Right kidney (tissue), 1 donor: ENCODE data around the gene SLC26A1.
"Not testable (repeated sequence)": the region's sequence is repeated elsewhere in the genome, so short reads cannot be mapped to it uniquely, and the experiment has no call there.

ENCODE experiments used
- DNase-seq: peaks from one replicate; pipeline ENCODE4 v3.0.0-alpha.2; 2016

The SLC26A1 gene

DNA sequence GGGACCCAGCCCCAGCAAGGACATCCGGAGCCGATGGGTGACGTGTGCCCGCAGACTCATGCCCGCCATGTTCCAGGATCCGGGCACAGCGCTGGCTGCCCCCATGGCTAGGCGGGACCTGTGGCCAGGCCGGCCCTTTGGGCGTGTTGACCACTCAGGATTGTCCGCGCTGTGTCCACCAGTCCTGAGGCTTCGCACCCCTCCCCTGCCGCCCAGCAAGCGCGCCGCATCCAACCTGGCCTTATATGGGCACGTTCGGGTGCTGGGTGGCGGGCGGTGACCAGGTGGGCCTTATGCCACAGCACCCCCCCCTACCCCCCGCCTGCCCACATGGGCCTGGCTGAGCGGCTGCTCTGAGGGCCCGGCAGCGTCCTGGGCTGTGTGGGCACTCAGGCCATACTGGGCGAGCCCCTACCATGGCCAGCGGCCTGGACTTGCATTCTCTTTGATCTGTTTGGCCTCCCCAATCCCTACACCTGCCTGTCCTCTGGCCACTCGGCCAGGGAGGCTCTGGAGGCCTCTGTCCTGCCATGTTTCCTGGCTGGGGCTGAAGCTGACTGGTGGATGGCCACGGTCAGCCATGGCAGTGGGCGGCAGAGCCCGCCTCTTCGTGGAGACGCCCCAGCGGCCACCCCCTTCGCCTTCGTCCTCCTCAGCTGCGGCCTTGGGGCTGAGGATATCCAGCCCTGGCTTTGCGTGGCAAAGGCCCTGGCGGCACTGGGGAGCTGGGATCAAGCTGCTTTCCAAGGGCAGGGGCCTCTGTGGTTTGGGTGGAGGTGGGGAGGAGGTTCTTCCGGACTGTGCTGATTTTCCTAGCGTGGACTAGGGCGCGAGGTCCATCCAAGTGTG is 20.2 kb upstream of the SLC26A1 start:
- no peak for DNase-seq

DNA sequence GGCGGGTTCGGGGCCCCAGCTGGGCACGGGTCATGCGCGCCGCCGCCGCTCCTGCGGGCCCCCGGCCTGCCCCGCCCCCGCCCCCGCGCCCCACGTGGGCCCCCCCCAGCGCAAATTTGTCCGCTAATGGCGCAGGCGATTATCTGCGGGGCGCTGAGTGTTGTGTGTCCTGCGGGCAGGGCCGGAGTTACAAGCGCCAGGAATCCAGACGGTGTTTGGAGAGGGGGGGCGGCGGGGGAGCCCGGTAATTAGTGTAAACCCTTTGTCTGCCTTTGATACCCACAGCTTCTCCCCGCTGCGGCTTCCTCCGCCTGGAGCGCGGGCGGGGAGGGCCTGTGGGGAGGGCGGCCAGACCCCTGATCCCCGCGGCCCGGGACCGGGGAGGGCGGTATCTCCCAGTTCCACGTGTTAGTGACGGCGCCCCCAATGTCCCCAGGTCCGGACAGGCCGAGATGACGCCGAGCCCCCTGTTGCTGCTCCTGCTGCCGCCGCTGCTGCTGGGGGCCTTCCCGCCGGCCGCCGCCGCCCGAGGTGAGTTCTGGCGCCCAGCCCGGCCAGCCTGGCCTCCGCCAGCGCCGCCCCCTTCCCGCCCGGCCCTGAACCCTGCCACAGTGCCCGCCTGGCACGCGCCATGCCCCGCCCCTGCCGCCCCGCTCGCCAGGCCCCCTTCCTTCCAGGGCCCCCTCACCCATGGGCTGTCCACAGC is 19.0 kb upstream of the SLC26A1 start:
- peak; percentile 65 for DNase-seq

DNA sequence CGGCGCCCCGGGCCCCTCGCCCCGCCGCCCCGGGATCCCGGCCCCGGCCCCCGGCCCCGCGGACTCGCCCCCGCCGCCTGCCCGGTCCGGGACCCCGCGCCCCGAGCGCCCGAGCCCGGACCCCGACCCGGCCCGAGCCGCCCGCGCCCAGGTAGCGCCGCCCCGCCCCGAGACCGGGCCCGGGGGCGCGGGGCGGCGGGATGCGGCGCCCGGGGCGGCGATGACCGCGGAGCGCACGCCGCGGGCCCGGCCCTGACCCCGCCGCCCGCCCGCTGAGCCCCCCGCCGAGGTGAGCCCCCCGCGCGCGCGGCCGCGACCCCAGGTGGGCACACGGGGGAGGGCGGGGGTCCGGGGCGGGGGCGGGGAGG is 18.4 kb upstream of the SLC26A1 start:
- no peak for DNase-seq

DNA sequence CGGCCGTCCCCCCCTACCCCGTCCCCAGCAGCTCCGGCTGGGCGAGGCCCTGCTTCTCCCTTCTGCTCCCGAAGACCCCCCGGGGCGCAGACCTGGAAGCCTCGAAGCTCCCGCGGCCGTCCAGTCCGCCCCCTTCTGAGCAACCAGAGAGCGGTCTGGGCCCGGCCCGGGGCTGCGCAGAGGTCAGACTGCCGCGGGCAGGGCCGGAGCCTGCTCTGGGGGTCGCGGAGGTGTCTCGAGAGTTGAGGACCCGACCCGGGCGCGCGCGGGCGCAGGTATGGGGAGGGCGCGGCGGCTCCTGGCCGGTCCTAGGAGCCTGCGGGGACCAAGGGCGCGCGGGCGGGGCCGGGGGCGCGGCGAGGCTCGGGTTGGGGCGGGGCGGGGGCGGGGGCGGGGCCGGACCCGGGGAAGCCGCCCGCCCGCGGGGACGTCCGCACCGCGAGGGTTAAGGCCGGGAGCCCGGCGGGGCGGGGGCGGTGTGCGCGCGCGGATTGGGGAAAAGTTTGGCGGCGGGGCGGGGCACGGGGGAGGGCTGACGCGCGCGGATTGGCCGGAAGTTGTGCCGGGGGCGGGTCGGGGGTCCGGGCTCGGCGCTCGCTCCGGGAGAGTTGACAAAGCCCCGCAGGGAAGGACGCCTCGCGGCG is 17.9 kb upstream of the SLC26A1 start, which contains the start of gene FGFRL1:
Gene FGFRL1, plus strand, starts transcription at position 605 of the 644 bp plus-strand sequence. CDS start 860 bp downstream, outside the sequence.
- DNase-seq, result peak; percentile 83

DNA sequence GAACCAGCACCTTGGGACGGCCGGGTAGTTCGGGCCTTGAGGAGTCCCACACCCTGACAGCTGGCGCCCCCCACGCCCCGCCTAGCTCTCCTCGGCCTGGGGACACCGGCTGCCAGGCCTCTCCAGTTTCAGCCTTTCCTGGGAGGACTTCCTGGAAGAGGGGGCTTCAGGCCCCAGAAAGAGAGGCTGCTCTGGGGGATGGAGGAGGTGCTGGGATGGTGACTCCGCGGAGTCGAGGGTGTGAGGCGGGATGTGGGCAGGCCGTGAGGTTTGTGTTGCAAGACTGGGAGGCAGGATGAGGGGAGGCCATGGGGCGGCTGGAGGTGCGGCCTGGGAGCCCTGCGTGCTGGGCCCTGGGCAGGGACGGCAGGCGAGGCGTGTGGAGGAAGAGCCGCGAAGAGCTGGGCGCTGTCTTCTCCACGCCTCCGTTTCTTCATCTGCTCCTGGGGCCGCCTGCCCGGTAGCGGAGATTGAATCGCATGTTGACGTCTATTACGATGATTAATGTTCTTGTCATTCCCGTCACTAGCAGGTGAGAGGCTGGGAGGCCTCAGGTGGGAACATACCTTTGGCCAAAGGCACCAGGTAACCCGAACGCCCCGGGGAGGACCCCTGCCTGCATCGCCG is 17.3 kb upstream of the SLC26A1 start:
- DNase-seq, result peak; percentile 75

DNA sequence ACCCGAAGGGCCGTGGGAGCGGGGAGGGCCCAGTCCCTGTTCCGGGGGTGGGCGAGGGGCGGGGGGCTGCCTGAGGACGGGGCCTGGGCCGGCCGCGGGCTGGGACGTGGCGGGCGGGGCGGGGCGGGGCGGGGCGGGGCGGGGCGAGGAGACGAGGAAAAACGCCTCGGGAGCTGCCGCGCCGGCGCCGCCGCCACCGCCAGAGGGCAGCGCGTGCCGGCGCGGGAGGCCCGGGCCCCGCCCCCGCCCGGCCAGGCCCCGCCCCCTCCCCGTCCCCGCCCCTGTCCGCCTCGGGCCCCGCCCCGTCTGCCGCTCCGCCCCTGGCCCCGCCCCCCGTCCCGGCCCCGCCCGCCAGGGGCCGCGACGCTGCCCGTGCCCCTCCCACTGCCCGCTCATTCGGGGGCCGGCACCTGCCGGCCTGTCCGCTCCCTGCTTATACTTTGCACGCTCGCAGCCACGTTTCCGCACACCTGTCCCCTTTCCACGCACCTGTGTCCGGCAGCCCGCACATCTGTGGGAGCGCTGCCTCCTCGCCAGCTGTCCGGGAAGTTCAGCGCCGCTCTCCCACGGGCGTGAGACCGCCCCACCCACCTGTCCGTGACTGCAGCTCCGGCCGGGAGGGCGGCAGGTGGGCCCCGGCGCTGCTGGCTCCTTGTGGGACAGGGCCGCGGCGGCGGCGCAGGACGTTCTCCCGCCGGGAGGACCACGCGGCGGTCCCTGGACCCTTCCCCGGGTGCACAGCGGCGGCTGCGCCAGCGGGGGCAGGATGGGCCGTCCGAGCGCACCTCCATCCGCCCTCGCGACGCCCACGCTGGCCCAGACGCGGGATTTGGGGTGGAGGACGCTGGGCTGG is 16.6 kb upstream of the SLC26A1 start:
- DNase-seq, result peak; percentile 90

DNA sequence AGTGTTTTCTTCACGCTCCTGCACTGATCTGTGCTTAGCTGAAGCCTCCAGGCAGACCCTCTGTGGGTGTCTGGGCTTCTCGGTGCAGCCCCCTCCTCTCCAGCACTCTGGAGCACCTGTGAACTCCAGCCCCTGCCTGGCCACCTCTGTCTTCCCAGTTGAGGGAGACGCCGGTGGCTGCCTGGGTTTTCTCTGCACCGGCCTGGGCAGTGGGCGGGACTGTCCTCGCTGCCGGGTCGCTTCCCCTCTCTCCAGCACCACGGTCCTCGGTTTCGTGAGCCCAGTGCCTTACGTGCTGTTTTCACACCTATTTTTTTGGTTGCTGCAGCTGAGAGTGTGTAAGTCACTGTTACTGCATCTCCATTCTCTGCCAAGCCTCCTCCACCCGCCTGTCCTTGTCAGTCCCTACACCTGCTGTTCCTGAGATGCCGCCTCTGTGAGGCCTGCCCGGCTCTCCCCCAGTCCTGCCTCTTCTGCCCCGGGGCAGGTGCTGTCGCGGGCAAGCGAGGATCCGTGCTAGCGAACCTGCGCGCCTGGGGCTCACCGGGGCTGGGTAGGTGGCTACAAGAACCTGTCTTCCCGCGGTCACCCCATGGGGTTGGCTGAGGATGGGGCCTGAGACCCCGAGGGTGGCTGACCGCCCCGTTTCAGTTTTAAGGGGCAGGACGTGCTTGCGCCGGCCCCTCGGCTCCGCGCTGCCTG is 15.8 kb upstream of the SLC26A1 start:
- DNase-seq, result peak; percentile 62

DNA sequence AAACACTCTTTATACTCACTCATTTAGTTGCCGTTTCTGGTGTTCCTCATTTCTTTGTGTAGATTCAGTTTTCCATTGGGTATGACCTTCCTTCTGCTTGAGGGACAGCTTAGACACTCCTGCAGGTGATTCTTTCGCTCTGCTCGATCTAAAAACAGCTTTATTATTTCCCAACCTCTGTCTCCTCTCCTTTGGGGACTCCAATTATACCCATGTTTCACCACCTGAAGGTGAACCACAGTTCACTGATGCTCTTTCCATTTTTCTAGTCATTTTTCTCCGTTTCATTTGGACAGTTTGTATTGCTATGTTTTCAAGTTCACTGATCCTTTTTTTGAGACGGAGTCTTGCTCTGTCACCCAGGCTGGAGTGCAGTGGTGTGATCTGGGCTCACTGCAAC is 13.7 kb upstream of the SLC26A1 start:
- DNase-seq, result no peak

DNA sequence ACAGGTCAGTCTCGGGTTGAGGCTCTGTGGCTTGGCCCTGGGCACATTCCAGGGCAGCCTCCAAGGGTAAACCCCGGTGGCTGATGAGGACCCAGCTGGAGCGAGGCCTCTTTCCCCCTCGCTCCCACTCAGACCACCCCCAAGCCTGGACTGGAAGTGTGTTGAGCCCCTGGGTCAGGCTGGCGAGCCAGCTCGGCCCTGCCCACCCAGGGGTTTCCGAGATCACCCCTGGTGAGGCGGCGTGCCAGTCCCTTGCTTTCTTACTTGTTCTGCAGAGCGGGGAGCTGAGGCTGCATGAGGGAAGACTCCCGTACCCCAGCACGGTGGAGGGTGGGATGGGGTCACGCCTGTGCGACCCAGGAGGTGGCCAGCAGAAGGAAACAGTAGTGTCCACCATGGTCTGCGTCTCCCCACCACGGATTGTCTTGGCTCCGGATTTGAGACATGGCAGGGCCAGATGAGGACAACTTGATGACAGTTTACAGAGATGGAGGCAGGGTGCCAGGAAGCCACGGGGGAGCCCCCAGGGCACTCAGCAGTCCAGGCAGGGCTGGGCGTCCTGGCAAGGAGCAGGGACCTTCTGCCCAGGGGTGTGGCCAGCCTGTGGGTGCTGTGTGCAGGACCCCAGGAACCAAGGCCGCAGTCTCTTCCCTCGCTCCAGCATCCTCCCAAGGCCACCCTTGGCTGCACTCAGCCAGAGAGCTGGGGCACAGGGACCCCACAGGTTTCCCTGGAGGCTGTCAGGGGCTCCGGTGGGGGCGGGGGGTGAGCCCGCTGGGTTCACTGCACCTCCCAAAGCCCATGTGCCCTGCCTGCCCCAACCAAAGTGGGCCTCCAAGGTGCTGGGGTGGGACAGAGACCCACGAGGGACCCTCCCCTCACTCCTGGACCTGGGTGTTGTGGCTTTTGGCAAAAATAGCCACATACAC is 11.6 kb upstream of the SLC26A1 start:
- DNase-seq, result no peak

DNA sequence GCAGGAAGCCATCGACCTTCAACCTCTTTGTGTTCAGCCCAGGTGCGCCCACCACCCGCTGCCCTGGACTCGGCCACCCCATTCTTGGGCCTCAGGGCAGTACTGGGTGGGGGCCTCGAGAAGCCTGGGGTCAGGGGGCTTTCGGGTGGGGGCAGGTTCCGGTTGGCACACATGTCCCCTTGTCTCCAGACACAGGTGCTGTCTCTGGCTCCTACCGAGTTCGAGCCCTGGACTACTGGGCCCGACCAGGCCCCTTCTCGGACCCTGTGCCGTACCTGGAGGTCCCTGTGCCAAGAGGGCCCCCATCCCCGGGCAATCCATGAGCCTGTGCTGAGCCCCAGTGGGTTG is 10.8 kb upstream of the SLC26A1 start:
- no peak for DNase-seq

DNA sequence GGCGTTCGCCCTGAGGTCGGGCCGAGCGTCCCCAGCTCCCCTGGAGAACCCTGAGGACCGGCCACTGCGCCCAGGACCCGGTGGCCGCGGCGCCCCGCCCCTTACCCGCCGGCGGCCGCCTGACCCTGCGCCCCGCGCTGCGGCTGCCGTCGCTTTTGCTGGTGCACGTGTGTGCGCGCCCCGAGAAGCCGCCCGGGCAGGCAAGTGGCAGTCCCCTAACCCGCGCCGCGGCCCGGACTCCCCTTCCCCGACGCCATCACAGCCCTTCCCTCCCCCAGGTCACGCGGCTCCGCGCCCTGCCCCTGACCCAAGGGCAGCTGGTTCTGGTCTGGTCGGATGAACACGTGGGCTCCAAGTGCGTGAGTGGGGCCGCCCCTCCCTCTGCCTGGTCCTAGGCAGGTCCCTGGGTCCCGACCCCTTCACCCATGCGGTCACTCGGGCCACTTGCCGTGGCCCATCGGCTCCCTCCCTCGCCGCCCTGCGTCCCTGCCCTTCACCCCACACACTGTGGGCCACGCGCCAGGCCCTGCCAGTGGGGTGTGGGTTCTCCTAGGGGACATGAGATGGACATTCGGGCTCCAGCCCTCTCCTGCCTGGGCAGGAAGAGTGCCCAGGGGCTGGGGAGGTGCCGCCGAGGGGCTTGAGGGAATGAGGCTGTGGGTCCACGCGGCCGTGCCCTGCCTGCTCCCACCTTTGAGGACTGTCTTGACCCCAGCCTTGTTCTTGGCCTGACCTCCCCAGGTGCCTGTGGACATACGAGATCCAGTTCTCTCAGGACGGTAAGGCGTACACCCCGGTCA is 10.3 kb upstream of the SLC26A1 start:
- DNase-seq, result no peak

DNA sequence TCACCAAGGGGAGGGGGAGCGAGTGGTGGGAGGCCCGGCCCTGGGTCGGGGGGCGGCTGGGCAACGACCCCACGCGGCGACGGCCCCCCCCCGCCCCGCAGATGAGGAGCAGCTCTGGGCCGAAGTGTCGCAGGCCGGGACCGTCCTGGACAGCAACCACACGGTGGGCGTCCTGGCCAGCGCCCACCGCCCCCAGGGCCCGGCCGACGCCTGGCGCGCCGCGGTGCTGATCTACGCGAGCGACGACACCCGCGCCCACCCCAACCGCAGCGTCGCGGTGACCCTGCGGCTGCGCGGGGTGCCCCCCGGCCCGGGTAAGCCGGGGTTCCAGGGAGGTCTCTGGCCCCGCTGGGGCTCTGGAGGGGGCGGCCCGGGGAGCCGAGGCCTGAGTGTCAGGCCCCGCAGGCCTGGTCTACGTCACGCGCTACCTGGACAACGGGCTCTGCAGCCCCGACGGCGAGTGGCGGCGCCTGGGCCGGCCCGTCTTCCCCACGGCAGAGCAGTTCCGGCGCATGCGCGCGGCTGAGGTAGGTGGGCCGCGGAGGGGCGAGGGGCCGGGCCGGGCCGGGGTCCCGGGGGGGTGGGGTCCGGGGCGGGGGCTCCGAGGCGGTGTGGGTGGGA is 9.5 kb upstream of the SLC26A1 start:
- DNase-seq, result peak; percentile 50

DNA sequence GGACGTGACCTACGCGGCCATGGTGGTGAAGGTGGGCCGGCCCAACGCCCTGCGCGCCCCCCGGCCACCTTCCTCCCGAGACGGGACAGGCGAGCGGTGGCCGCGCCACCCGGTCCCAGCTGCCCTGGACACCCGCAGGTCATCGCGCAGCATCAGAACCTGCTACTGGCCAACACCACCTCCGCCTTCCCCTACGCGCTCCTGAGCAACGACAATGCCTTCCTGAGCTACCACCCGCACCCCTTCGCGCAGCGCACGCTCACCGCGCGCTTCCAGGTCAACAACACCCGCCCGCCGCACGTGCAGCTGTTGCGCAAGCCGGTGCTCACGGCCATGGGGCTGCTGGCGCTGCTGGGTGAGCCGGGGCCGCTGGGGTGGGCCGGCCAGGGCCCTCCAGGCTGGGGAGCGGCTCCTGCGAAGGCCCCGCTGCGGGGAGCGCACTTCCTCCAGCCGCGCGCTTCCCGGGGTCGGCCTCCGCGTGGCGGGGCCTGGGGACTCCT is 9.0 kb upstream of the SLC26A1 start:
- DNase-seq, result peak; percentile 62

DNA sequence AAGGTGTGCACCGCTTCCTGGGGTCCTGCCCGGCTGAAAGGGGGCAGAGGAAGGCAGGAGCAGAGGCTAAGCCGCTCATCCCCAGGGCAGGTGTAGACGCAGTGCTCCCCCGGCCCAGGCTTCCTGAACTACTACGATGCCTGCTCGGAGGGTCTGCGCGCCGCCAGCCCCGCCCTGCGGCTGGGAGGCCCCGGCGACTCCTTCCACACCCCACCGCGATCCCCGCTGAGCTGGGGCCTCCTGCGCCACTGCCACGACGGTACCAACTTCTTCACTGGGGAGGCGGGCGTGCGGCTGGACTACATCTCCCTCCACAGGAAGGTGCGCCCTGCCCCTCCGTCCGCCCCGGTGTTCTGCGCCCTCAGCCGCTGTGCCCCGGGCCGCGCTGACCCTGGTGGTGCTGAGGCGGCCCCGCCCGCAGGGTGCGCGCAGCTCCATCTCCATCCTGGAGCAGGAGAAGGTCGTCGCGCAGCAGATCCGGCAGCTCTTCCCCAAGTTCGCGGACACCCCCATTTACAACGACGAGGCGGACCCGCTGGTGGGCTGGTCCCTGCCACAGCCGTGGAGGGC is 8.4 kb upstream of the SLC26A1 start:
- no peak for DNase-seq

DNA sequence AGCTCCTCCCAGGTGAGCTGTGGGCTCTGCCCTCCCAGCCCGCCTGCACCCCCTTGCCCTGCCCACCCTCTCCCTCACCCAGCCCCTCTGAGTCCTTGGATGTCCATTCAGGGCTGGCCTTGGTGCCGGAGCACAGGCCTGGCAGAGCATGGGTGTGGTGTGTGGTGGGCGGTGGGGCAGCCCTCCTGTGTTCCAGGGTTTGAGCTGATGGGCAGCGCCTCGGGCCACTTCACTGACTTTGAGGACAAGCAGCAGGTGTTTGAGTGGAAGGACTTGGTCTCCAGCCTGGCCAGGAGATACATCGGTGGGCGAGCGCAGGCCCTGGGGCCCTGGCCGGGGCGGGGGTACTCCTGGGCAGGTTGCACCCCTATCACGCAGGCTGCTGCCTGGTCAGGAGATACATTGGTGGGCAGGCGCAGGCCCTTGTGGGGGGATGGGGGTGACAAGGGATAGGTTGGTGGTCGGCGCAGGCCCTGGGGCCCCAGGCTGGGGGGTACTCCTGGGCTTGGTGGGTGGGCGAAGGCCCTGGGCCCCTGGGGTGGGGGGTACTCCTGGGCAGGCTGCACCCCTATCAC is 7.6 kb upstream of the SLC26A1 start:
- no peak for DNase-seq

DNA sequence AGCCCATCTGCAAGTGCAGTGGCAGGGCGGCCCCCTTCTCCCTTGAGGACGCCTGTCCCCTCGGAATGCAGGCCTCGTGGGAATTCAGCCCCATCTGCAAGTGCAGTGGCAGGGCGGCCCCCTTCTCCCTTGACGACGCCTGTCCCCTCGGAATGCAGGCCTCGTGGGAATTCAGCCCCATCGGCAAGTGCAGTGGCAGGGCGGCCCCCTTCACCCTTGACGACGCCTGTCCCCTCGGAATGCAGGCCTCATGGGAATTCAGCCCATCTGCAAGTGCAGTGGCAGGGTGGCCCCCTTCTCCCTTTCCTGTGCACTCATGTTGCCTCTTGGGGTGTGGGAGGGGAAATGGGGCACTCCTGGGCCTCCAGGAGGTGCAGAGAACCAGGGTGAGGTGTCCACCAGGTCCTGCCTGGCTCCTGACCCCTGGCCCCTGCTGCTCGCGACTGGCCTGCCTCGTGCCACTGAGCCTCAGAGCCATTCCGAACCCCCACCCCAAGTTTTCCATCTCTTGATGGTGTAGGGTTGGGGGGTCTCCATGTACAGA is 6.8 kb upstream of the SLC26A1 start:
- no peak for DNase-seq

DNA sequence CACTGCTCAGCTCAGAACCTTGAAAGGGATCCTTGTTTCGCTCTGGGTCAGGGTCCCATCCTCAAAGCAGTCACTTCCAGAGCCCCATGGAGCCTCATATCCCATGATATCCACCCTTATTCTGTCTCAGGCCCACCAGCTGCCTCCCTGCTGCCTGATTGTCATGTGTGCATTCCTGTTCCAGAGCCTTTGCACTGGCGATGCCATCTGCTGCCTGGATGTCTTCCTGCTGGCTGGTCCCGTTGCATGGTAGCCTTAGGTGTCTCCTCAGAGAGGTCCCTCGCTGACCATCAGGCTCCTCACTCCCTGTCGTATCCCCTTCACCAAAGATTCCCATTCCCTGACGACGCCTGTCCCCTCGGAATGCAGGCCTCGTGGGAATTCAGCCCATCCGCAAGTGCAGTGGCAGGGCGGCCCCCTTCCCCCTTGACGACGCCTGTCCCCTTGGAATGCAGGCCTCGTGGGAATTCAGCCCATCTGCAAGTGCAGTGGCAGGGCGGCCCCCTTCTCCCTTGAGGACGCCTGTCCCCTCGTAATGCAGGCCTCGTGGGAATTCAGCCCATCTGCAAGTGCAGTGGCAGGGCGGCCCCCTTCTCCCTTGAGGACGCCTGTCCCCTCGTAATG is 6.1 kb upstream of the SLC26A1 start:
- not testable (repeated sequence) for DNase-seq
